ENCODE data around the gene RPS21. TPM values are rescaled to one million over a fixed set of nuclear protein-coding genes. Genes with fewer than 3 reads are reported as not detected.

Gene RPS21
- total and polyA plus RNA-seq, 2 of the 13 experiments (the other 11 are each of a cell fraction or from before 2014, with no cell fraction given) = 2,647 to 11,063 TPM

DNA sequence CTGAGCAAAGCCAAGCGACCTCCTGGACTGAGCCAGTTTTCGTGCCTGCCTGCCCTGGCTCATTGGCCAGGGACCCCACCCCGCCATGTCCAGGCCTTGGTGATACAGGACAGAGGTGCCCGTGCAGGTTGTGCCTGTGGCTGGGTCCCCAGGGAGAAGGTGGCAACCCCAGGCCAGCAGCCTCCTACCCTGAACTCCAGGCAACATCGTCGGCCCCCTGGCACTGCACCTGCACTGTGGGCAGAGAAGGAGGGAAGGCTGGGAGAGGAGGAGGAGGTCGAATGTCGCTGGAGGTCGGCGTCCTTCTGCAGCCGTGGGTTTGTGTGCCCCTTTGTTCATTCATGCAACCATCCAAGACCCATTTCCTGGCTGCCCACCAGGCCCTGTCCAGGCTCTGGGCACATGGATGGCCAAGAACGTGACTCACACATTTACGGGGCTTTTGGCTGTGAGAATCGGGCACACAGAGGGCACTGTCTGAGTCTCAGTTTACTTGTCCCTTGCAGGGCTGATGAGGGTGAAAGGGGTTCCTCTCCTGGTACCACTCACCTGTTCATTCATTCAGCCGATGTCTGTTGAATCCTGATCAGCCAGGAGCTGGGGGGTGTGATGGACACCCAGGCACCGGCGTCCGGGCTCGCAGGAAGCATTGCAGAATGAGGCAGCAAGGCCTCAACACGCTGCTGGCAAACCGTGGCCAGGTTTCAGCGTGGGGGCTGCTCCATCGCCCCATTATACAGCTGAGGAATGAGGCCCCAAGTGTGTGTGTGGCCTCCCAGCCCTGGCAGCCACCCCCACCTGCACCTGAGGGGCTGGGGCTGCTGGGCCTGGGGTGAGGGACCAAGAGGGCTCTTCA lies 42.8 kb downstream of the RPS21 start (continued):
- TF ChIP-seq, protein P1, sequence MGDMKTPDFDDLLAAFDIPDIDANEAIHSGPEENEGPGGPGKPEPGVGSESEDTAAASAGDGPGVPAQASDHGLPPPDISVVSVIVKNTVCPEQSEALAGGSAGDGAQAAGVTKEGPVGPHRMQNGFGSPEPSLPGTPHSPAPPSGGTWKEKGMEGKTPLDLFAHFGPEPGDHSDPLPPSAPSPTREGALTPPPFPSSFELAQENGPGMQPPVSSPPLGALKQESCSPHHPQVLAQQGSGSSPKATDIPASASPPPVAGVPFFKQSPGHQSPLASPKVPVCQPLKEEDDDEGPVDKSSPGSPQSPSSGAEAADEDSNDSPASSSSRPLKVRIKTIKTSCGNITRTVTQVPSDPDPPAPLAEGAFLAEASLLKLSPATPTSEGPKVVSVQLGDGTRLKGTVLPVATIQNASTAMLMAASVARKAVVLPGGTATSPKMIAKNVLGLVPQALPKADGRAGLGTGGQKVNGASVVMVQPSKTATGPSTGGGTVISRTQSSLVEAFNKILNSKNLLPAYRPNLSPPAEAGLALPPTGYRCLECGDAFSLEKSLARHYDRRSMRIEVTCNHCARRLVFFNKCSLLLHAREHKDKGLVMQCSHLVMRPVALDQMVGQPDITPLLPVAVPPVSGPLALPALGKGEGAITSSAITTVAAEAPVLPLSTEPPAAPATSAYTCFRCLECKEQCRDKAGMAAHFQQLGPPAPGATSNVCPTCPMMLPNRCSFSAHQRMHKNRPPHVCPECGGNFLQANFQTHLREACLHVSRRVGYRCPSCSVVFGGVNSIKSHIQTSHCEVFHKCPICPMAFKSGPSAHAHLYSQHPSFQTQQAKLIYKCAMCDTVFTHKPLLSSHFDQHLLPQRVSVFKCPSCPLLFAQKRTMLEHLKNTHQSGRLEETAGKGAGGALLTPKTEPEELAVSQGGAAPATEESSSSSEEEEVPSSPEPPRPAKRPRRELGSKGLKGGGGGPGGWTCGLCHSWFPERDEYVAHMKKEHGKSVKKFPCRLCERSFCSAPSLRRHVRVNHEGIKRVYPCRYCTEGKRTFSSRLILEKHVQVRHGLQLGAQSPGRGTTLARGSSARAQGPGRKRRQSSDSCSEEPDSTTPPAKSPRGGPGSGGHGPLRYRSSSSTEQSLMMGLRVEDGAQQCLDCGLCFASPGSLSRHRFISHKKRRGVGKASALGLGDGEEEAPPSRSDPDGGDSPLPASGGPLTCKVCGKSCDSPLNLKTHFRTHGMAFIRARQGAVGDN (CRISPR knock-in tag; IDR thresholded peaks at IDR 0.05) = peak; percentile 4; the same call in 1 of the 2 replicates
- TF ChIP-seq ZNF629 (CRISPR knock-in tag; conservative IDR thresholded peaks at IDR 0.05) (peak; percentile 87), THYN1 (CRISPR knock-in tag; IDR thresholded peaks at IDR 0.05; ENCODE audit: borderline replicate concordance, low read depth) (no peak), ATF7-NPFF (CRISPR knock-in tag; IDR thresholded peaks at IDR 0.05; ENCODE audit: low read depth) (no peak), ZMYM4 (CRISPR knock-in tag; IDR thresholded peaks at IDR 0.05) (no peak), ZNF234 (CRISPR knock-in tag; conservative IDR thresholded peaks at IDR 0.05) (no peak), ZNF337 (CRISPR knock-in tag; IDR thresholded peaks at IDR 0.05; ENCODE audit: borderline replicate concordance, low read depth) (no peak), MNT (IDR thresholded peaks at IDR 0.05) (no peak), NFKBIZ (CRISPR knock-in tag; IDR thresholded peaks at IDR 0.05) (no peak), MXI1 (IDR thresholded peaks at IDR 0.05; ENCODE audit: borderline replicate concordance, low read depth, low read length) (no peak), DR1 (CRISPR knock-in tag; IDR thresholded peaks at IDR 0.05) (0 out of 2 replicates have a peak, but pooled peaks have one; percentile 14), WIZ (CRISPR knock-in tag; IDR thresholded peaks at IDR 0.05) (no peak), KLF15 (CRISPR knock-in tag; IDR thresholded peaks at IDR 0.05; ENCODE audit: borderline replicate concordance) (no peak), DNMT1 (CRISPR knock-in tag; IDR thresholded peaks at IDR 0.05) (0 out of 2 replicates have a peak, but pooled peaks have one; percentile 47), CHD4 (IDR thresholded peaks at IDR 0.05; ENCODE audit: borderline replicate concordance, low read length) (no peak), TCF7 (IDR thresholded peaks at IDR 0.05; ENCODE audit: low read depth) (no peak)
- TF ChIP-seq, protein P2, sequence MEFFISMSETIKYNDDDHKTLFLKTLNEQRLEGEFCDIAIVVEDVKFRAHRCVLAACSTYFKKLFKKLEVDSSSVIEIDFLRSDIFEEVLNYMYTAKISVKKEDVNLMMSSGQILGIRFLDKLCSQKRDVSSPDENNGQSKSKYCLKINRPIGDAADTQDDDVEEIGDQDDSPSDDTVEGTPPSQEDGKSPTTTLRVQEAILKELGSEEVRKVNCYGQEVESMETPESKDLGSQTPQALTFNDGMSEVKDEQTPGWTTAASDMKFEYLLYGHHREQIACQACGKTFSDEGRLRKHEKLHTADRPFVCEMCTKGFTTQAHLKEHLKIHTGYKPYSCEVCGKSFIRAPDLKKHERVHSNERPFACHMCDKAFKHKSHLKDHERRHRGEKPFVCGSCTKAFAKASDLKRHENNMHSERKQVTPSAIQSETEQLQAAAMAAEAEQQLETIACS (CRISPR knock-in tag; IDR thresholded peaks at IDR 0.05) = no peak
- TF ChIP-seq, protein P3, sequence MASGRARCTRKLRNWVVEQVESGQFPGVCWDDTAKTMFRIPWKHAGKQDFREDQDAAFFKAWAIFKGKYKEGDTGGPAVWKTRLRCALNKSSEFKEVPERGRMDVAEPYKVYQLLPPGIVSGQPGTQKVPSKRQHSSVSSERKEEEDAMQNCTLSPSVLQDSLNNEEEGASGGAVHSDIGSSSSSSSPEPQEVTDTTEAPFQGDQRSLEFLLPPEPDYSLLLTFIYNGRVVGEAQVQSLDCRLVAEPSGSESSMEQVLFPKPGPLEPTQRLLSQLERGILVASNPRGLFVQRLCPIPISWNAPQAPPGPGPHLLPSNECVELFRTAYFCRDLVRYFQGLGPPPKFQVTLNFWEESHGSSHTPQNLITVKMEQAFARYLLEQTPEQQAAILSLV (CRISPR knock-in tag; IDR thresholded peaks at IDR 0.05; ENCODE audit: borderline replicate concordance) = 0 out of 2 replicates have a peak, but pooled peaks have one; percentile 53
- TF ChIP-seq, protein P4, sequence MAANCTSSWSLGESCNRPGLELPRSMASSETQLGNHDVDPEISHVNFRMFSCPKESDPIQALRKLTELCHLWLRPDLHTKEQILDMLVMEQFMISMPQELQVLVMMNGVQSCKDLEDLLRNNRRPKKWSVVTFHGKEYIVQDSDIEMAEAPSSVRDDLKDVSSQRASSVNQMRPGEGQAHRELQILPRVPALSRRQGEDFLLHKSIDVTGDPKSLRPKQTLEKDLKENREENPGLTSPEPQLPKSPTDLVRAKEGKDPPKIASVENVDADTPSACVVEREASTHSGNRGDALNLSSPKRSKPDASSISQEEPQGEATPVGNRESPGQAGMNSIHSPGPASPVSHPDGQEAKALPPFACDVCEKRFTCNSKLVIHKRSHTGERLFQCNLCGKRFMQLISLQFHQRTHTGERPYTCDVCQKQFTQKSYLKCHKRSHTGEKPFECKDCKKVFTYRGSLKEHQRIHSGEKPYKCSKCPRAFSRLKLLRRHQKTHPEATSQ (CRISPR knock-in tag; IDR thresholded peaks at IDR 0.05; ENCODE audit: borderline replicate concordance) = no peak

Data from HepG2 (cell line).